CD14-positive monocyte (primary cell): Measurements from ENCODE around the gene MAD1L1. TPM values are rescaled to one million over a fixed set of nuclear protein-coding genes. Genes with fewer than 3 reads are reported as not detected.

Source experiments
- DNase-seq, 3 donors: peaks; one replicate each; pipeline ENCODE4 v3.0.0-alpha.2; 2011 to 2022
- H2AFZ ChIP-seq: 2 replicates; pipeline ENCODE4 v1.6.0; 2012; ENCODE audit warnings: mild to moderate bottlenecking, low read depth, low read length, inconsistent platforms; ENCODE audit not compliant: insufficient read depth, poor library complexity, severe bottlenecking
- H3K27ac ChIP-seq, 2 donors: 1 replicate in 1 of 2; 2 replicates in 1 of 2; pipeline ENCODE4 v1.5.1; 2012 to 2013; ENCODE audit warnings: low read length in 2 of 2, control low read depth in 1 of 2, inconsistent platforms in 1 of 2, low read depth in 1 of 2, mild to moderate bottlenecking in 1 of 2
- H3K27me3 ChIP-seq, 2 donors: one replicate each; pipeline versions ENCODE4 v1.6.0 to v1.6.1; 2011 to 2013; ENCODE audit warnings: low read length in 2 of 2; ENCODE audit not compliant: control insufficient read depth in 2 of 2, insufficient read depth in 2 of 2
- H3K36me3 ChIP-seq, 2 donors: replicated peaks in 1 of 2; 1 replicate in 1 of 2; 2 replicates in 1 of 2; pipeline versions ENCODE4 v1.5.1 to v1.6.1; 2012 to 2013; ENCODE audit warnings: low read length in 2 of 2, control low read depth in 1 of 2, inconsistent platforms in 1 of 2, mild to moderate bottlenecking in 1 of 2; ENCODE audit not compliant: insufficient read depth in 2 of 2, control insufficient read depth in 1 of 2
- H3K4me1 ChIP-seq, 2 donors: 1 replicate in 1 of 2; 2 replicates in 1 of 2; pipeline versions ENCODE4 v1.5.1 to v1.6.1; 2012 to 2013; ENCODE audit warnings: low read length in 2 of 2, control low read depth in 1 of 2, inconsistent platforms in 1 of 2, mild to moderate bottlenecking in 1 of 2, moderate library complexity in 1 of 2; ENCODE audit not compliant: insufficient read depth in 2 of 2, control insufficient read depth in 1 of 2
- H3K4me2 ChIP-seq: replicated peaks from 2 replicates; pipeline ENCODE3; 2012; ENCODE audit warnings: low read length, moderate library complexity, mild to moderate bottlenecking; ENCODE audit not compliant: poor library complexity, severe bottlenecking; ENCODE audit errors: extremely low read depth
- H3K4me3 ChIP-seq, 3 experiments: fragments of 200-600 bp in 1 of 3; sonication (generic) in 1 of 3; replicated peaks in 1 of 3; 1 replicate in 2 of 3; 2 replicates in 1 of 3; pipeline ENCODE4 v1.5.1; 2011 to 2013; ENCODE audit warnings: low read length in 3 of 3, mild to moderate bottlenecking in 3 of 3, control low read depth in 2 of 3, low read depth in 2 of 3, inconsistent platforms in 1 of 3, moderate library complexity in 1 of 3
- H3K79me2 ChIP-seq: 2 replicates; pipeline ENCODE4 v1.6.0; 2012; ENCODE audit warnings: mild to moderate bottlenecking, control low read depth, inconsistent platforms, low read length, moderate library complexity; ENCODE audit not compliant: insufficient read depth
- H3K9ac ChIP-seq: 2 replicates; pipeline ENCODE4 v1.6.0; 2017; ENCODE audit warnings: low read length, mild to moderate bottlenecking; ENCODE audit not compliant: insufficient read depth, poor library complexity, severe bottlenecking
- H3K9me3 ChIP-seq, 2 donors: replicated peaks in 1 of 2; 1 replicate in 1 of 2; 2 replicates in 1 of 2; pipeline versions ENCODE4 v1.5.1 to v1.6.1; 2012 to 2013; ENCODE audit warnings: low read length in 2 of 2, control low read depth in 1 of 2; ENCODE audit not compliant: control insufficient read depth in 1 of 2, insufficient read depth in 1 of 2
- H4K20me1 ChIP-seq: 2 replicates; pipeline ENCODE4 v1.6.0; 2012; ENCODE audit warnings: mild to moderate bottlenecking, low read length, control low read depth, moderate library complexity; ENCODE audit not compliant: insufficient read depth
- H3K27ac Mint-ChIP-seq, 7 donors: one replicate each; pipeline ENCODE4 v1.8.0; 2020; ENCODE audit warnings: mild to moderate bottlenecking in 7 of 7, mixed read lengths in 7 of 7, moderate library complexity in 6 of 7, inconsistent platforms in 2 of 7
- H3K27me3 Mint-ChIP-seq, 3 donors: one replicate each; pipeline ENCODE4 v1.8.0; 2021 to 2022; ENCODE audit warnings: low read depth in 3 of 3, mild to moderate bottlenecking in 3 of 3, mixed read lengths in 3 of 3, moderate library complexity in 3 of 3, inconsistent platforms in 1 of 3
- H3K36me3 Mint-ChIP-seq, 2 donors: one replicate each; pipeline ENCODE4 v1.8.0; 2020; ENCODE audit warnings: mixed read lengths in 2 of 2, inconsistent platforms in 1 of 2, mild to moderate bottlenecking in 1 of 2
- H3K4me1 Mint-ChIP-seq: one replicate; pipeline ENCODE4 v1.8.0; 2020; ENCODE audit warnings: mild to moderate bottlenecking, mixed read lengths
- H3K4me3 Mint-ChIP-seq, 2 donors: one replicate each; pipeline ENCODE4 v1.8.0; 2020; ENCODE audit warnings: mild to moderate bottlenecking in 2 of 2, mixed read lengths in 2 of 2, moderate library complexity in 1 of 2
- H3K9me3 Mint-ChIP-seq, 7 donors: one replicate each; pipeline ENCODE4 v1.8.0; 2020 to 2022; ENCODE audit warnings: mixed read lengths in 7 of 7, mild to moderate bottlenecking in 6 of 7, moderate library complexity in 6 of 7, inconsistent platforms in 2 of 7
- WGBS: methylation state at CpG from one replicate; pipeline ENCODE4 v1.1.5; 2013; ENCODE audit warnings: missing lambda C conversion rate; ENCODE audit not compliant: insufficient coverage; 5-methylcytosine and 5-hydroxymethylcytosine counted together
- intact Hi-C, 2 donors: fragments of 100-400 bp; cut with micrococcal nuclease; formaldehyde crosslinking; loops; one replicate each; pipeline versions ENCODE4 v1.15.0 to v1.15.1; 2023
- polyA plus RNA-seq, 3 donors: library from polyadenylated mRNA; depleted of rRNA in 1 of 3; unstranded in 2 of 3; stranded (reverse) in 1 of 3; fragments of 300-500 nt in 2 of 3; fragments of >200 nt in 1 of 3; fragmentation: Illumina TruSeq in 2 of 3; gene quantifications; 1 replicate in 2 of 3; 2 replicates in 1 of 3; pipeline ENCODE4 v1.2.3, GENCODE V29; 2012 to 2021
- TF ChIP-seq, protein P1 (sequence below): fragments of 200-600 bp; IDR thresholded peaks from one replicate; pipeline ENCODE4 v1.8.0; 2022; ENCODE audit warnings: antibody characterized with exemption, mild to moderate bottlenecking

MAD1L1 gene
- polyA plus RNA-seq, 3 donors = 22.0 to 39.4 (median 33.2) TPM

DNA sequence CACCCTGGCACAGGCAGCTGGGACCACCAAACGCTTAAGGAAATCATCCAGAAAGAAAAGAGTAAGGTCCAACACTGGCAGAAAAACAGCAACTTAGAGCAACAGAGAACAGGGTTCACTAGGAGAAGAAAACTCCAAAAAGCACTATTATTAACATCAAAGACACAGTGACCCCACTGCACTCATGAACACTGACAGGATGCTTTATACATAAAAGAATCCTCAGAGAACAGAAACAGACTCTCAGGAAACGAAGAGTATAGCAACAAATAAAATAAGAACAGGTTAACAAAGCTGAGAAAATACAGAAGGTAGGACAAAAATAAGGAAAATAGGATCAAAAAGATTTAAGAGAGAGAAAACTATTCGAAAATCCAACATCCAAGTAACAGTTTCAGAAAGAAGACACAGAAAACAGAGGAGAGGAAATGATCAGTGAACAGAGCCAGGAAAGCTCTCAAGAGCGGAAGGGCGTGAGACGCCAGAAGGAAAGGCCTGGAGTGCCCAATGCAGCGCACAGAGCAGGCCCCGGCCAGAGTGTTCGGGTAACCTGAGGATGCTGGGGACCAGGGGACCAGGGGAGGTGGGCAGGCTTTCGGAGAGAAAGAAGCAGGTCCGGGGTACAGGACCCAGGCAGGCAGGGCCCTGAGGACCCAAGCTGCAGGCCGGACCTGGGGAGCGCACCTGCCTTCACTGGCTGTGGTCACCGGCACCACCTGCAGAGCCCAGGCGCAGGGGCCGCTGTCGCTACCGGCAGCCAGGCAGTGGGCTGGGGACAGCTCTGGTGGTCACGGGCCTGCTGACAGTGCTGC, 258.2 kb downstream of the MAD1L1 start:
- Histone ChIP-seq H3K9ac (no peak overlapping the region), H3K79me2 (no peaks in the 10 kb centered on the region), H3K27ac (no peak overlapping the region), H2AFZ (no peak overlapping the region), H3K9me3 (peaks cover 0 to 6% of the 10 kb centered on the region in 2 donors), H4K20me1 (no peaks in the 10 kb centered on the region), H3K27me3 (no peaks in the 10 kb centered on the region), H3K4me3 (no peak overlapping the region), H3K4me1 (no peaks in the 10 kb centered on the region), H3K4me2 (no peak overlapping the region), H3K36me3 (peaks cover 12 to 40% of the 10 kb centered on the region in 2 donors)
- Mint-ChIP-seq H3K9me3 (peaks cover 0 to 7% (median 5%) of the 10 kb centered on the region in 7 donors), H3K27me3 (no peaks in the 10 kb centered on the region), H3K36me3 (peaks cover 47 to 49% of the 10 kb centered on the region in 2 donors), H3K27ac (peak overlapping the region in 1 of 7 donors; percentile 89), H3K4me3 (no peak overlapping the region), H3K4me1 (peaks cover 5% of the 10 kb centered on the region)
- TF ChIP-seq, protein P1, sequence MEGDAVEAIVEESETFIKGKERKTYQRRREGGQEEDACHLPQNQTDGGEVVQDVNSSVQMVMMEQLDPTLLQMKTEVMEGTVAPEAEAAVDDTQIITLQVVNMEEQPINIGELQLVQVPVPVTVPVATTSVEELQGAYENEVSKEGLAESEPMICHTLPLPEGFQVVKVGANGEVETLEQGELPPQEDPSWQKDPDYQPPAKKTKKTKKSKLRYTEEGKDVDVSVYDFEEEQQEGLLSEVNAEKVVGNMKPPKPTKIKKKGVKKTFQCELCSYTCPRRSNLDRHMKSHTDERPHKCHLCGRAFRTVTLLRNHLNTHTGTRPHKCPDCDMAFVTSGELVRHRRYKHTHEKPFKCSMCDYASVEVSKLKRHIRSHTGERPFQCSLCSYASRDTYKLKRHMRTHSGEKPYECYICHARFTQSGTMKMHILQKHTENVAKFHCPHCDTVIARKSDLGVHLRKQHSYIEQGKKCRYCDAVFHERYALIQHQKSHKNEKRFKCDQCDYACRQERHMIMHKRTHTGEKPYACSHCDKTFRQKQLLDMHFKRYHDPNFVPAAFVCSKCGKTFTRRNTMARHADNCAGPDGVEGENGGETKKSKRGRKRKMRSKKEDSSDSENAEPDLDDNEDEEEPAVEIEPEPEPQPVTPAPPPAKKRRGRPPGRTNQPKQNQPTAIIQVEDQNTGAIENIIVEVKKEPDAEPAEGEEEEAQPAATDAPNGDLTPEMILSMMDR = no peak
- intact Hi-C loops = no loop called here
- DNase-seq = no peak
- WGBS = 89% methylated on average over 16 of the region's 19 CpGs

DNA sequence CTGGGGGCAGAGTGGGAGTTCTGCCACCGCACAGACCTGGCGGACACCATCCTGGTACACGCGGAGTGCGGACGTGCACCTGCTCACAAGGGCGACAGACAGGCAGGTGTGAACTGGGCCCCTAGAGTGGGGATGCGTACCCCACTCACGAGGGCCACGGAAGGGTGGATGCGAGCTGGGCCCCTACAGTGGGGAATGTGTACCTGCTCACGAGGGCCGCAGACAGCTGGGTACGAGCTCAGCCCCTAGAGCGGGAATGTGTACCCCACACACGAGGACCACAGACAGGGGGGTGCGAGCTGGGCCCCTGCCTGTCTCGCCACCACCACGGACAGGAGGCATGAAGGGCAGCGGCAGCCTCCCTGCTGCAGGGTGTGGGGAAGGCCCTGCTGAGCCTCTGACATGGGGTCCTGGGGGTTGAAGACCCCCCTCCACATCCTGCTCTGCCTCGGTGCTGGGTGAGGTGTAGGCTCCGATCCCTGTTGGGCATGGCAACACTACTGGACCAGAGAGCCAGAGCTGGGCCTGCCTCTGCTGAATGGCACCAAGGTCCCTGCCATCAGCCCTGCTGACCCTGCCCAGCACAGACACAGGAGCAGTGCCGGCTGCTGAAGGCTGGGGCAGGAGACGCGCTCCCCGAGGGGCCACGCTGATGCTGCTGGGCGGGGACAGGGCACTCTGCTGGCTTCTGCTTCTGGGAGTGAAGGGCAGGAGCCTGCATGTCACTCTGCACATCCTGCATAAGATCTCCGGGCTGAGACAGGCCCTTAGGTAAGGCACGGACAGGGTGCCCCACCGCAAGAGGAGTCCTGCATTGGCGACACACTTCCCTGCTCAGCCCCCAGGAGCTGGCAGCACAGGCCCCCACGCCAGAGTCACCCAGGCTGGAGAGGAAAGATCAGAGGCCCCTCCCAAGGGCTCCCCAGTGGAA, 259.2 kb downstream of the MAD1L1 start:
- Histone ChIP-seq H3K79me2 (no peaks in the 10 kb centered on the region), H3K36me3 (peaks cover 9 to 33% of the 10 kb centered on the region in 2 donors), H3K4me2 (no peak overlapping the region), H3K9ac (no peak overlapping the region), H3K27ac (no peak overlapping the region), H4K20me1 (no peaks in the 10 kb centered on the region), H3K9me3 (peaks cover 0 to 6% of the 10 kb centered on the region in 2 donors), H3K4me3 (no peak overlapping the region), H2AFZ (no peak overlapping the region), H3K4me1 (no peaks in the 10 kb centered on the region), H3K27me3 (no peaks in the 10 kb centered on the region)
- 98% methylated on average over 31 of the region's 33 CpGs for WGBS
- Mint-ChIP-seq H3K36me3 (peaks cover 42 to 46% of the 10 kb centered on the region in 2 donors), H3K4me3 (no peak overlapping the region), H3K9me3 (peaks cover 0 to 7% (median 5%) of the 10 kb centered on the region in 7 donors), H3K4me1 (peaks cover 7% of the 10 kb centered on the region), H3K27me3 (no peaks in the 10 kb centered on the region), H3K27ac (peak overlapping the region in 1 of 7 donors; percentile 42)
- intact Hi-C loops = no loop called here
- TF ChIP-seq, protein P1 = no peak
- DNase-seq = no peak
